GM13976 (cell line): ENCODE data around the gene SORCS1.

Experiments
- DNase-seq: peaks from one replicate; pipeline ENCODE4 v3.0.0; 2012; ENCODE audit warnings: low spot score
- in situ Hi-C: fragments of 300-500 bp; cut with MboI; formaldehyde crosslinking; loops from one replicate; pipeline ENCODE4 v1.12.0; 2022; ENCODE audit warnings: low sequenced_read_pairs, mixed read lengths, inconsistent platforms; ENCODE audit not compliant: unreplicated experiment
- TF ChIP-seq, protein P1 (sequence below): IDR thresholded peaks from 2 replicates; pipeline ENCODE4 v1.5.1; 2012; ENCODE audit warnings: borderline replicate concordance, mild to moderate bottlenecking; ENCODE audit not compliant: insufficient read depth; ENCODE audit errors: extremely low read depth, missing control alignments, control extremely low read depth

Gene SORCS1

DNA sequence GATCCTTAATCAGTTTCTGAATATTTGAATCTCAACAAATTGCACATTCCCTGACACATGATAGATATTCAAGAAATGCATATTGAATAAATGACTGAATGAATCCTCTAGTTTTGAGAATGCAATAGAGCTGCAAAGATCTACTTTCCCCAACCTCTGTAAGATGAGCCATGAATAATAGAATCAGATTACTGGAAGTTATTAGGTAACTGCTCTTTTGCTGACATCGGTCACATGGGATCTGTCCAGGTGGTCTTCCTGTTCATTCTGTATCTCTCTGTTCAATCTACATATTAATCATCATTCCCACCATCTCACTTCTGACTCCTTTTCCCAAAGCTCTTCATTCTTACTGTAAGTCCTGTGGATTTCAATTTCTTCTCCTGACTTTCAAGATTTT is 638.7 kb downstream of the SORCS1 start:
- no peak for DNase-seq
- TF ChIP-seq, protein P1, sequence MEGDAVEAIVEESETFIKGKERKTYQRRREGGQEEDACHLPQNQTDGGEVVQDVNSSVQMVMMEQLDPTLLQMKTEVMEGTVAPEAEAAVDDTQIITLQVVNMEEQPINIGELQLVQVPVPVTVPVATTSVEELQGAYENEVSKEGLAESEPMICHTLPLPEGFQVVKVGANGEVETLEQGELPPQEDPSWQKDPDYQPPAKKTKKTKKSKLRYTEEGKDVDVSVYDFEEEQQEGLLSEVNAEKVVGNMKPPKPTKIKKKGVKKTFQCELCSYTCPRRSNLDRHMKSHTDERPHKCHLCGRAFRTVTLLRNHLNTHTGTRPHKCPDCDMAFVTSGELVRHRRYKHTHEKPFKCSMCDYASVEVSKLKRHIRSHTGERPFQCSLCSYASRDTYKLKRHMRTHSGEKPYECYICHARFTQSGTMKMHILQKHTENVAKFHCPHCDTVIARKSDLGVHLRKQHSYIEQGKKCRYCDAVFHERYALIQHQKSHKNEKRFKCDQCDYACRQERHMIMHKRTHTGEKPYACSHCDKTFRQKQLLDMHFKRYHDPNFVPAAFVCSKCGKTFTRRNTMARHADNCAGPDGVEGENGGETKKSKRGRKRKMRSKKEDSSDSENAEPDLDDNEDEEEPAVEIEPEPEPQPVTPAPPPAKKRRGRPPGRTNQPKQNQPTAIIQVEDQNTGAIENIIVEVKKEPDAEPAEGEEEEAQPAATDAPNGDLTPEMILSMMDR, result no peak
- in situ Hi-C loops, result no loop called here
